ENCODE data around the gene ANKFN1.

ANKFN1 gene

GRCh38 chr17:56152874-56153602, at the start of gene ANKFN1:
Gene ANKFN1 (plus strand): TSS chr17:56153475. CDS start chr17:56212668, 59,193 bp downstream.
- no peak for DNase-seq

- no peak for DNase-seq
These were observed 44.4 kb upstream of the ANKFN1 start for GRCh38 chr17:56108811-56109284.

GRCh38 chr17:56109836-56110235, 43.4 kb upstream of the ANKFN1 start:
- no peak for DNase-seq

GRCh38 chr17:56110463-56111135, 42.7 kb upstream of the ANKFN1 start:
- no peak for DNase-seq

GRCh38 chr17:56111706-56112485, 41.4 kb upstream of the ANKFN1 start:
- no peak for DNase-seq

GRCh38 chr17:56113486-56113885, 39.8 kb upstream of the ANKFN1 start:
- no peak for DNase-seq

- DNase-seq: no peak
These were observed 38.8 kb upstream of the ANKFN1 start for GRCh38 chr17:56114469-56114868.

GRCh38 chr17:56119191-56119590, 34.1 kb upstream of the ANKFN1 start:
- no peak for DNase-seq

- no peak for DNase-seq
These were observed 33.3 kb upstream of the ANKFN1 start for GRCh38 chr17:56119936-56120335.

GRCh38 chr17:56121191-56122051, 31.9 kb upstream of the ANKFN1 start:
- DNase-seq: no peak

- peak; percentile 66 for DNase-seq
These were observed 27.1 kb upstream of the ANKFN1 start for GRCh38 chr17:56125830-56126819.

- no peak for DNase-seq
These were observed 23.2 kb upstream of the ANKFN1 start for GRCh38 chr17:56130026-56130425.

- no peak for DNase-seq
These were observed 22.6 kb upstream of the ANKFN1 start for GRCh38 chr17:56130631-56131030.

- no peak for DNase-seq
These were observed 21.8 kb upstream of the ANKFN1 start for GRCh38 chr17:56131431-56131830.

- no peak for DNase-seq
These were observed 17.0 kb upstream of the ANKFN1 start for GRCh38 chr17:56136301-56136700.

GRCh38 chr17:56141046-56141839, 12.0 kb upstream of the ANKFN1 start:
- no peak for DNase-seq

GRCh38 chr17:56142325-56142724, 10.9 kb upstream of the ANKFN1 start:
- DNase-seq: no peak

GRCh38 chr17:56142781-56143180, 10.5 kb upstream of the ANKFN1 start:
- DNase-seq: no peak

GRCh38 chr17:56144223-56144622, 9.1 kb upstream of the ANKFN1 start:
- DNase-seq: no peak

GRCh38 chr17:56146534-56146933, 6.7 kb upstream of the ANKFN1 start:
- no peak for DNase-seq
